ENCODE data around the gene TIMM29.
"Not testable (repeated sequence)": the region's sequence is repeated elsewhere in the genome, so short reads cannot be mapped to it uniquely, and the experiment has no call there.

Gene TIMM29

GRCh38 chr19:10929402-10929794, 787 bp downstream of the TIMM29 start:
- Histone ChIP-seq H3K4me3 (ENCODE audit: low read length) (peak overlapping the region; percentile 46), H3K27me3 (ENCODE audit: control insufficient read depth, insufficient read depth, low read length) (no peaks in the 10 kb centered on the region), H3K9me3 (ENCODE audit: control insufficient read depth, low read length) (no peaks in the 10 kb centered on the region), H3K36me3 (ENCODE audit: control insufficient read depth, insufficient read depth, low read length) (no peaks in the 10 kb centered on the region), H3K4me1 (ENCODE audit: control insufficient read depth, insufficient read depth, low read length) (peaks cover 17% of the 10 kb centered on the region), H3K9ac (ENCODE audit: low read length) (peak overlapping the region; percentile 88)

DNA sequence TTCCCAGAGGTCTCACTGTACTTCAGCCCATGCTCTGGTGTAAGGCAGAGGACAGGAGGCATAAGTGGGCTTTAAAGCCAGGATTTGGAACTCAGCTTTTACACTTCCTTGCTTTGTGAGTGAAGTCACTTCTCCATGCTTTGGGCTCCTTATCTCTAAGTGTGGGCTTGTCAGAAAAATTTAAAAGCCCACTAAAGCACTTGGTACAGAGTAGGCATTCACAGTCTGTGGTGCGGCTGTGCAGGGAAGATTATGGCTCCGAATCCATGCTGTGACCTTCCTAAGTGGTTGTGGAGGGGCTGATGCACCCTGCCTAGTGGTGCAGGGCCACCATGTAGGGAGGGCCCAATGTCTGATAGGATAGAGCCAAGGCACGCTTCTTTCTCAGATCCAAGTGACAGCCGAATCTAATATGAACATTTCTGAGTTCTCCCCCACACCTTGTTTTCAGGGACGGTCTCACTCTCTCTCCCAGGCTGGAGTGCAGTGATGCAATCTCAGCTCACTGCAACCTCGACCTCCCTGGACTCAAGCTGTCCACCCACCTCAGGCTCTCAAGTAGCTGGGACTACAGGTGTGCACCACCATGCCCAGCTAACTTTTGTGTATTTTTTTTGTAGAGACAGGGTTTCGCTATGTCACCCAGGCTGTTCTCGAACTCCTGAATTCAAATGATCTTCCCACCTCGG, 6.9 kb downstream of the TIMM29 start:
- no peak overlapping the region for H3K9ac ChIP-seq (ENCODE audit: low read length)
- no peaks in the 10 kb centered on the region for H3K36me3 ChIP-seq (ENCODE audit: control insufficient read depth, insufficient read depth, low read length)
- H3K9me3 ChIP-seq (ENCODE audit: control insufficient read depth, low read length) = no peaks in the 10 kb centered on the region
- H3K27me3 ChIP-seq (ENCODE audit: control insufficient read depth, insufficient read depth, low read length) = no peaks in the 10 kb centered on the region
- H3K4me1 ChIP-seq (ENCODE audit: control insufficient read depth, insufficient read depth, low read length) = peaks cover 16% of the 10 kb centered on the region
- no peak overlapping the region for H3K4me3 ChIP-seq (ENCODE audit: low read length)

DNA sequence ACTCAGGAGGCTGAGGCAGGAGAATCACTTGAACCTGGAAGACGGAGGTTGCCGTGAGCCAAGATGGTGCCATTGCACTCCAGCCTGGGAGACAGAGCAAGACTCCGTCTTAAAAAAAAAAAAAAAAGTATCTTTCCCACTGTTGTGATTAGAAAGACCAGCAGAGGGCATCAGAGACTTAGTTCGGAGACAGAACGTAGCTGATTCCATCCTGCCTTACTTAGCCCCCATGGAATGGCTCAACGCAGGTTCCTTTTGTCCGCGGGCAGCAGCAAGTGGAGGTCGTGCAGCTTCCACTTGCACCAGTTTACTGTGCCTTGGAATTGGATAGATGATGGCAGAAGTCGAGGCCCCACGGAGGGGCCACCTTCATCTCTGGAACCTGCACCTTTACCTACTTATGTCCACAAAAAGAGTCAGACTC, 8.1 kb downstream of the TIMM29 start:
- Histone ChIP-seq H3K36me3 (ENCODE audit: control insufficient read depth, insufficient read depth, low read length) (no peaks in the 10 kb centered on the region), H3K9ac (ENCODE audit: low read length) (no peak overlapping the region), H3K9me3 (ENCODE audit: control insufficient read depth, low read length) (no peaks in the 10 kb centered on the region), H3K27me3 (ENCODE audit: control insufficient read depth, insufficient read depth, low read length) (no peaks in the 10 kb centered on the region), H3K4me3 (ENCODE audit: low read length) (no peak overlapping the region), H3K4me1 (ENCODE audit: control insufficient read depth, insufficient read depth, low read length) (peaks cover 24% of the 10 kb centered on the region)

- H3K9ac ChIP-seq (ENCODE audit: low read length); H3K36me3 ChIP-seq (ENCODE audit: control insufficient read depth, insufficient read depth, low read length); H3K9me3 ChIP-seq (ENCODE audit: control insufficient read depth, low read length); H3K27me3 ChIP-seq (ENCODE audit: control insufficient read depth, insufficient read depth, low read length); H3K4me3 ChIP-seq (ENCODE audit: low read length): not testable (repeated sequence)
- H3K4me1 ChIP-seq (ENCODE audit: control insufficient read depth, insufficient read depth, low read length) = peaks cover 29% of the 10 kb centered on the region
These were observed 13.0 kb downstream of the TIMM29 start for GRCh38 chr19:10941649-10942048.

DNA sequence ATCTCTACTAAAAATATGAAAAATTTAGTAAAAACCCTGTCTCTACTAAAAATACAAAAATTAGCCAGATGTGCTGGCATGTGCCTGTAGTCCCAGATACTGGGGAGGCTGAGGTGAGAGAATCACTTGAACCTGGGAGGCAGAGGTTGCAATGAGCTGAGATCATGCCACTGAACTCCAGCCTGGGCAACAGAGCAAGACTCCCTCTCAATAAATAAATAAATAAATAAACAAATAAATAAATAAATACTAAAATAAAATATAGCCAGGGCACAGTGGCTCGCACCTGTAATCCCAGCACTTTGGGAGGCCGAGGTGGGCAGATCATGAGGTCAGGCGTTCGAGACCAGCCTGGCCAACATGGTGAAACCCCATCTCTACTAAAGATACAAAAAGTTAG, 14.8 kb downstream of the TIMM29 start:
- H3K36me3 ChIP-seq (ENCODE audit: control insufficient read depth, insufficient read depth, low read length); H3K27me3 ChIP-seq (ENCODE audit: control insufficient read depth, insufficient read depth, low read length); H3K4me3 ChIP-seq (ENCODE audit: low read length); H3K9me3 ChIP-seq (ENCODE audit: control insufficient read depth, low read length): not testable (repeated sequence)
- Histone ChIP-seq H3K9ac (ENCODE audit: low read length) (peak overlapping the region; percentile 1), H3K4me1 (ENCODE audit: control insufficient read depth, insufficient read depth, low read length) (peaks cover 31% of the 10 kb centered on the region)

- Histone ChIP-seq H3K27me3 (ENCODE audit: control insufficient read depth, insufficient read depth, low read length) (no peaks in the 10 kb centered on the region), H3K9me3 (ENCODE audit: control insufficient read depth, low read length) (no peaks in the 10 kb centered on the region), H3K36me3 (ENCODE audit: control insufficient read depth, insufficient read depth, low read length) (no peaks in the 10 kb centered on the region), H3K4me1 (ENCODE audit: control insufficient read depth, insufficient read depth, low read length) (peaks cover 22% of the 10 kb centered on the region), H3K4me3 (ENCODE audit: low read length) (no peak overlapping the region), H3K9ac (ENCODE audit: low read length) (no peak overlapping the region)
These were observed 16.7 kb downstream of the TIMM29 start for GRCh38 chr19:10945264-10945663.

GRCh38 chr19:10946958-10947657, 18.5 kb downstream of the TIMM29 start:
- no peaks in the 10 kb centered on the region for H3K9me3 ChIP-seq (ENCODE audit: control insufficient read depth, low read length)
- H3K4me3 ChIP-seq (ENCODE audit: low read length) = no peak overlapping the region
- no peaks in the 10 kb centered on the region for H3K27me3 ChIP-seq (ENCODE audit: control insufficient read depth, insufficient read depth, low read length)
- peaks cover 9% of the 10 kb centered on the region for H3K4me1 ChIP-seq (ENCODE audit: control insufficient read depth, insufficient read depth, low read length)
- no peaks in the 10 kb centered on the region for H3K36me3 ChIP-seq (ENCODE audit: control insufficient read depth, insufficient read depth, low read length)
- H3K9ac ChIP-seq (ENCODE audit: low read length) = no peak overlapping the region

DNA sequence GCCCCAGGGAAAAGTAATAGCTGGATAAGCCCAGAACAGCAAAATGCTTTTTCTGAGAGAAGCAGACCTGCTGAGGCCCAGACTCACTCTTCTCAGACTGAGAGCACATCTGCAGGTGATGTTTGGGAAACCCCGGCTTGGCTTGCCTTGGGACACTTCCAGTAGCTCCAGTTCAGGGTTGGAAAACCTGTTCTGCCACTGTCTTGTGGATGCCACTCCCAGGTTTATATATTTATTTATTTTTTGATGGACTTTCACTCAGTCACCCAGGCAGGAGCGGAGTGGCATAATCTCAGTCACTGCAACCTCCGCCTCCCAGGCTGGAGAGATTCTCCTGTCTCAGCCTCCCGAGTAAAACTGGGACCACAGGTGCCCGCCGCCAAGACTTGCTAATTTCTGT, 24.2 kb downstream of the TIMM29 start:
- Histone ChIP-seq H3K36me3 (ENCODE audit: control insufficient read depth, insufficient read depth, low read length) (no peaks in the 10 kb centered on the region), H3K27me3 (ENCODE audit: control insufficient read depth, insufficient read depth, low read length) (no peaks in the 10 kb centered on the region), H3K4me3 (ENCODE audit: low read length) (no peak overlapping the region), H3K4me1 (ENCODE audit: control insufficient read depth, insufficient read depth, low read length) (peaks cover 14% of the 10 kb centered on the region), H3K9ac (ENCODE audit: low read length) (no peak overlapping the region), H3K9me3 (ENCODE audit: control insufficient read depth, low read length) (no peaks in the 10 kb centered on the region)

GRCh38 chr19:10959277-10959968, 30.8 kb downstream of the TIMM29 start:
- H3K9ac ChIP-seq (ENCODE audit: low read length) = peak overlapping the region; percentile 83
- H3K4me3 ChIP-seq (ENCODE audit: low read length); H3K36me3 ChIP-seq (ENCODE audit: control insufficient read depth, insufficient read depth, low read length); H3K9me3 ChIP-seq (ENCODE audit: control insufficient read depth, low read length); H3K27me3 ChIP-seq (ENCODE audit: control insufficient read depth, insufficient read depth, low read length): not testable (repeated sequence)
- peaks cover 25% of the 10 kb centered on the region for H3K4me1 ChIP-seq (ENCODE audit: control insufficient read depth, insufficient read depth, low read length)

GRCh38 chr19:10960314-10961072, 31.9 kb downstream of the TIMM29 start, which contains the start of gene SMARCA4:
TSS of gene SMARCA4 (plus strand) at chr19:10961030. CDS start at chr19:10984152, 23,122 bp downstream.
- Histone ChIP-seq H3K9ac (ENCODE audit: low read length) (peak within 1 kb of the TSS; percentile 83), H3K9me3 (ENCODE audit: control insufficient read depth, low read length) (no peaks in the 10 kb centered on the region), H3K4me1 (ENCODE audit: control insufficient read depth, insufficient read depth, low read length) (peaks cover 25% of the 10 kb centered on the region), H3K36me3 (ENCODE audit: control insufficient read depth, insufficient read depth, low read length) (no peaks in the 10 kb centered on the region), H3K4me3 (ENCODE audit: low read length) (peak within 1 kb of the TSS; percentile 66), H3K27me3 (ENCODE audit: control insufficient read depth, insufficient read depth, low read length) (no peaks in the 10 kb centered on the region)

DNA sequence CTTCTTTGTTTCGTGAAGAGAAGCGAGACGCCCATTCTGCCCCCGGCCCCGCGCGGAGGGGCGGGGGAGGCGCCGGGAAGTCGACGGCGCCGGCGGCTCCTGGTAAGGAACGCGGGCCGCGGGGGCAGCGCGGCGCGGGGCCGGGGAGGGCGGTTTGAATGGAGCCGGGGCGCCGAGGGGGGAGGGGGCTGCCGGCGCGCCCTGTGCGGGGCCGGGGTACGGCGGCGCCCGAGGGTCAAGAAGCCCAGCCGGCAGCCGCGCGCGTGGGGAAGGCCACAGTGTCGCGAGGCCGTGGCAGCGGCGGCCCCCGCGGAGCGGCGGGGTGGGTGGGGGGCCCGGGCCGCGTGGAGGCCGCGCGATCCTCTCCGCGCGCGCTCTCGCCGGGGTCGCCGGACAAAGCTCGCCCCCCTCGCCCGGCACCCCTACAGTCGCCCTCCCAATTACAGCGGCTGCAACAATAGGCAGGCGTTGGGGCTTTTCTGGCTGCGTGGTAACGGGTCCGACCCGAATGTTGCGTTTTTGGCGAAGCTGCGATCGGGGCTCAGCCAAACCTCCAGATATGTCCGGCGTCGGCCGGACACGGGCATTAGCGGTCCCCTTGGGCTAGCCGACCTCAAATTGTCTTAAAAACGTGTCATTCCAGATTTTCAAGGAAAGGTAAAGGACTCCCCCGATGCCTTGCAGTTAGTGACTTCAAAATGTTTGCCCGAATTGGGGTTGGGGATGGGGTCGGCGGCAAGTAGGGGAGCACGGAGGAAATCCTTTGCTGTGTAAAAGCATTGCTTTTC, 32.7 kb downstream of the TIMM29 start:
- H3K9me3 ChIP-seq (ENCODE audit: control insufficient read depth, low read length) = no peaks in the 10 kb centered on the region
- peak overlapping the region; percentile 46 for H3K4me3 ChIP-seq (ENCODE audit: low read length)
- peaks cover 25% of the 10 kb centered on the region for H3K4me1 ChIP-seq (ENCODE audit: control insufficient read depth, insufficient read depth, low read length)
- no peaks in the 10 kb centered on the region for H3K27me3 ChIP-seq (ENCODE audit: control insufficient read depth, insufficient read depth, low read length)
- no peaks in the 10 kb centered on the region for H3K36me3 ChIP-seq (ENCODE audit: control insufficient read depth, insufficient read depth, low read length)
- H3K9ac ChIP-seq (ENCODE audit: low read length) = peak overlapping the region; percentile 79
